HG03066 (cell line): ENCODE data around the gene HDAC4.

ENCODE experiments used
- ATAC-seq: cut with Tn5 transposase; IDR thresholded peaks from one replicate; pipeline ENCODE4 v1.9.1; 2021; ENCODE audit warnings: low read depth; ENCODE audit not compliant: unreplicated experiment

The HDAC4 gene

DNA sequence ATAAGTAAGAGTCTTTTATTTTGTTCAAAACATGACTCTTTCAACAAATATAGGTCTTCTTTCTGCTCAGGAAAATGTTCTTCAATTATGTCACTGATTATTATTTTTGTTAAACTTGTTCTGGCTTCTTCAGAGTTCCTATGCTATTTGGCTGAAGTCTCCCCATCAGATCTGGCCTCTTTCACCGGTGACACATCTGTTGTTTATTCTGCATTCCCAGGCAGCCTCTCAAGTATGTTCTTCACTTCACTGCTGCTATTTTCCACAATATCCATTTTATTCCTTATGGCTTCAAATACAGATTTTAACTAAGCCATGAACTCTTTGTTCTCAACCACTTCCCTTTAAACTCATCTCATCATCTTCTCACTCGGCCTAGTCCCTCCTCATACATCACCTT is 45.7 kb downstream of the HDAC4 start:
- ATAC-seq, result no peak

DNA sequence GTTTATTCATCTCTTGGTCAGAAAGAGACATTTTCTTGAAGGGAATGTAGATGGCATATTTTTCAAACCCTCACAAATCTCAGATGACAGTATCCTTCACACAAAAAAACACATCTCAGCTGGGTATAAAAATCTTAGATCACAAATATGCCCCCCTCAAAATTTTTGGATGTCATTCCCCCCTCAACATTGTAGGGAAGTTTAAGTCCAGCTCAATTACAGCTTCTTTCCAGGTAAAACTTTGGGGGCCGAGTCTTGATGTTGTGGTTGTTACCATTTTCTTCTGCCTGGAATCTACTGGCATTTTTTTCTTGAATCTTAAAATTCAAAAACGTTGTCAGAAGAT is 46.1 kb downstream of the HDAC4 start:
- no peak for ATAC-seq

DNA sequence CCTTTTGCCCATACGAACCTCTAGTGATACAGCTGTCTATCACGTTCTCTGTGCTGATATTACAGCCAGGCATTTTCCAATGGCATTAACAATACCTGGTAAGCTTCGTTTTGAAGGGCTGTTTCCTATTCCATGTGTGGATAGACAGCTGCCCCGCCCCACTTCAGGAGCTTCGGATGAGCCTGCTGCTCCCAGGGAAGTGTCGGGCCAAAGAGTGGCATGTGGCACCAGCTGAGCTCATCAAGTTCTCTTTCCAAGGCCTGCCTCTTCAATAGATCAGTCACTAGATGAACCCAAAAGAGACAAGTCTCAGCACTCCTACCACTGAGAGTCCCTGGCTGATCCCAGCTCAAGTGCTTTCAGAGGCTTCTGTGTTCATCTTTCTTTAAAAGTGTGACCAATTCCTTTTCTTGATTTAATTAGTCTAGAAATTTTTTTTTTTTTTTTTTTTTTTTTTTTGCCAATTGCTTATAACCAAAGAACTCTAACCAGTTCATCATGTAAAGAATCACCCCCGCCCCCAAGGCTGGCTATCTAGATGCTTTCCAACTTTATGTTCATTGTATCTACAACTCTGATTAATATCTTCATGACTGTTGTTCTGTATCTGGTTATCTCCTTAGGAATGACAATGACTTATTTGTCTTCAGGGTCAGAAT is 46.6 kb downstream of the HDAC4 start:
- ATAC-seq, result no peak

DNA sequence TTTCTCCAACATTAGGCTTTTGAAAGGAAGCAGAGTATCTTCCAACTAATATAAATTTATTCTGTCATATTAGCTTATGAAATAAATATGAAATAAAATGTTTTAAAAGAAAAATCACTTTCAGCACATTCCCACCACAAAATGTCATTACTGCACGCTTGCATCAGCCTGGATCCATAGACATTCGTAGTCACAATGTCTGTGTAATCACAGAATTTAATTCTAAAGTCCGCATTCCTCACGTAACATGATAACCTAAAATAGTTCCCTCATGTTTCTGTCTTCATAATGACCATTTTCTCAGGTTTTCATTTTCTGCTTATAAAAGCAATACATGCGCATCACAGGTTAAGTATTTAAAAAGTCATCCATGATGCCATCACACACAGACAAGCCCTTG is 47.1 kb downstream of the HDAC4 start:
- ATAC-seq, result no peak

- ATAC-seq, result no peak
These were observed 49.1 kb downstream of the HDAC4 start for GRCh38 chr2:239351687-239352086.

DNA sequence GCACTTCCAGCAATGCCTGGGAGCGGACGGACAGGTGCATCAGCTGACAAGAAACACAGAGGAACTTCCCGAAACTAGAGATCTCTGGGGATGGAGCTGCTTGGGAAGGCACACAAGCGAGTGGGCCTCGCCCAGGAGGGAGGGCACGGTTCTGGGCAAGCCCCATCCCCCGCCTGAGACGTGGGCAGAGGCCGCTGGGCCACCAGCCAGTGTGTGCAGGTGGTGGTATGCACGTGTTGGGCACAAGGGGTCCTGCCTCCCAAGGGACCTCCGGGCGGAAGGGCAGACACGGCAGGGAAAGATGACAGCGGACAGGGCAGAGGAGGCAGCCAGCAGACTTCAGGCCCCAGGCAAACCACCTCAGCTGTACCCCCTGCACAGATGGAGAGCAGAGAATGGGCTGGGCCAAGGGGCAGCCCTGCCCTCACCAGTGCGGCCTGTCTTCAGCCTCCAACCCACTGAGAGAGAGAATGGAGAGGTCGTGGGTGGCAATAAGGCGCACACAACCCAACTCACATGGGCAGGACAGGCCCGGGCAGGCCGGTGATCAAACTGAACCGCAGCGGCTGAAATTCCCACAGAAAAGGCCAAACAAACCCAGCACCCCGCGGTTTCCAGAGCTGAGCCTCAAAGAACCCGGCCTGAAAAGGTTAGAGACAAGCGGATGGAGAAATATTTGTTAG is 51.2 kb downstream of the HDAC4 start:
- no peak for ATAC-seq

GRCh38 chr2:239348563-239349452 is 52.0 kb downstream of the HDAC4 start:
- no peak for ATAC-seq

GRCh38 chr2:239346676-239347075 is 54.1 kb downstream of the HDAC4 start:
- no peak for ATAC-seq

DNA sequence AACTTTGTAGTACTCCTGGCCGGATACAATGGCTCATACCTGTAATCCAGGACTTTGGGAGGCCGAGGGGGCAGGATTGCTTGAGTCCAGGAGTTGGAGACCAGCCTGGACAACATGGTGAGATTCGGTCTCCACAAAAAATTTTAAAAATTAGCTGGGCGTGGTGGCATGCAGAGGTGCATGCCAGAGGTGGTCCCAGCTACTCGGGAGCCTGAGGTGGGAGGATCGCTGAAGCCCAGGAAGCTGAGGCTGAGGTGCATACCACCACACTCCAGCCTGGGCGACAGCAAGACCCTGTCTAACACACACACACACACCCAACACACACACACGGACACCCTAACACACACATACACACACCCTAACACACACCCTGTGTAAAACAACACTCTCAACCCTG is 55.6 kb downstream of the HDAC4 start:
- no peak for ATAC-seq

DNA sequence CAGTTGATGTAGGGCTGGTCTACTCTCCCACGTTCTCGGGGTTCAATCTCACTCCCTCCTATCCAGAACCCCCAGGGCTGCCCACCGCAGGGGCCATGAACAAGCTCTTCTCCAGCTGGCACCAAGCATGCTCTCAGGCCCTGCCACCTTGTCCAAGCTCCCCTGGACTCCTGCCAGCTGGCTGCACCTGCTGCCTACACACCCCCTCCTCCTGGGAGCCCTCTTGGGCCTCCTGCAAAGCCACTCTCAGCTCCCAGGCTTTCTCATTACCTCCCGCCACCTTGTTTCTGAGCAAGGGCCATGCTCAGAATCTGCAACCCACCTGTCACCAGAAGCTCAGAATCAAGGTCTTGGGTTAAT is 56.0 kb downstream of the HDAC4 start:
- ATAC-seq, result no peak

DNA sequence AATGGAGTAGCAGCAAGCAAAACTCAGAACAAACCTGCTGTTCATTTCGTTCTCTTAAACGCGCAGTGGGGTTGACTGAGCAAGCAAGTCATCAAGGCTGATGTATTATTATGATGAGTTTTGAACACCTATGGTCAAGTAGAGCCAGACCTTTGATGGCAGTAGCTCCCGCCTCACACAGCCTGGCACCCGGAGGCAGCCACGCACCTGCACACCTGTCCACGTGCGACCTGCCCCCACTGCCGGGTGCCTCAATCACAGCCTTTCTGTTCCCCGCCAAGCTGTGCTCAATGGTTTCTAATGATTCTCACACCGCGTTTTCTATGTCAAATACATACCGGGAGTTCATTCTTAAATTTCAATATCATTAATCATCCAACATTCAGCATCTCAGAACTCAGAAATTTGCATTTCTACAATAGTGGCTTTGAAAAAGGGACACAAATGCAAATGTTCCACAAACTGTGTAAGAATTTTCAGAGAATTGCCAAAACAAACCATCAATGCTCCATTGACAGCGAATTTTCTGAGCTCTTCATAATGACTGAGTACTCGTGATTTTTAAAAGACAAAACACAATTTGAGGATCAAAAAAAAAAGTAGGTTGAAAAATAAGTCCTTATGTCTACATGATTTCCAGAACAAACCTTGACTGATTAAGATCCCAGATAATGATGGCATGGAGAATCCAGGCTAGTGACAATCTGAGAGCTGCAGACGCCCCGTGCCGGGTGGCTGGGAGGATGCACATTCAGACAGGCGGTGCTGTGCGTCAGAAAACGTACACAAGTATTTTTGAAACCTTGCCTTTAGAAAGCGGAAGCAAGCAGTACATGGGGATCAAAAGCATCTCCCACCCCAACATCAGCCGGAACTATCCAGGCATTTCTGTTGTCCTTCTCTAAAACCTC is 56.6 kb downstream of the HDAC4 start:
- no peak for ATAC-seq

DNA sequence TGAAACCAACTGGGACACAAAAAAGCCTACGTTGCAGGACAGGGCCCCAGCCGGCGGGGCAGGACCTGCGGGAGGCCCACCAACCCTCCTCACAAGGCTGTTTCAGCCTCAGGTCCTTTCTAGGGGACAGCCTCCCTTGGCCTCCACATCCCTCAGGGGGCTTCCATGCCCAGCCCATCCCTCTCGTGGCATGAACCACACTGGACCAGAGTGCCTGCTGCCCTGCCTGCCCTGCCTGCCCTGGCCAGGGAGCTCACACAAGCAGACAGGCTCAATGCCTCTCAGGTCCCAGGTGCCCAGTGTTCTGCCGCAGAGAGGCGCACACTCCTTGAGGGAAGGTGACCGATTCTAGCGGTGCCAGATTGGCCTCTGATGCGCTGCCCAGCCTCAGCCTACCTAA is 57.4 kb downstream of the HDAC4 start:
- ATAC-seq, result no peak

DNA sequence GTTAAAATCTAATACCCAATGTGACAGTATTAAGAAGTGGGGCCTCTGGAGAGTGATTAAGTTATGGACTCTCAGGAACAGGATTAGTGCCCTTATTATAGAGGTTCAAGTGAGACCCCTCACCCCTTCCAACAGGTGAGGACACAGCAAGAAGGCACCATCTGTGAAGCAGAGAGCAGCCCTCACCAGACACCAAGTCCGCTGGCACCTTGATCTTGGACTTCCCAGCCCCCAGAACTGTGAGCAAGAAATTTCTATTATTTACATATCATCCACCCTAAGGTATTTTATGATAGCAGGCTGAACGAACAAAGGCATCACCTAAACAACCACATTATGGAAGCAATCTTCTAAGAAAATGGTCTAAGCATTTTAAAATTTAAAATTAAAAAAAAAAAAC is 59.0 kb downstream of the HDAC4 start:
- ATAC-seq, result no peak

DNA sequence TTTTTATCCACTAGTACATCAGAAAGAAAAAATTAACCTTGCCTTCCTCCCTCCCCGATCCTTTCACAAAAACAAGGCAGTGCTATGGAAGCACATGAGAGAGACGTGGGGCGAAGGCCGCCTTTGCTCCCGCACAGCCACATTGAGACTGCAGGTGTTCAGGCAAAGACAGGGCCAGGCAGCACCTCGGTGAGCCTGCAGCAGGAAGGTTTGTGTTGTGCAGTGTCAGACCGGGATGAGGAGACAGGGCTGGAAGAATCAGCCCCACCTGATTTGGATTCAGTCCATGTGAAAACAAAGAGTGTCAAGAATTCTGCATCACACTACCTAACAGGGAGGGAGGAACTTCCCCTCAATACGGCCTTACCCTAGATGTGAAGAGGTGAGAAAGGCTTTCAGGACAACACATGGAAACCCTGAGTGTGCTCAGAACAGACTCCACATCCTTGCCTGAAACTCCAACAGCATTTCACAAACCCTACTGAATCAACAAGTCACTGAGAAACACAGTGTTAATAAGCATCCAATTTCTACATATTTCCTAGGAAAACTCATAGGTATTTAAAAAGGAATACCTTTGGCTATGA is 59.6 kb downstream of the HDAC4 start:
- ATAC-seq, result no peak

DNA sequence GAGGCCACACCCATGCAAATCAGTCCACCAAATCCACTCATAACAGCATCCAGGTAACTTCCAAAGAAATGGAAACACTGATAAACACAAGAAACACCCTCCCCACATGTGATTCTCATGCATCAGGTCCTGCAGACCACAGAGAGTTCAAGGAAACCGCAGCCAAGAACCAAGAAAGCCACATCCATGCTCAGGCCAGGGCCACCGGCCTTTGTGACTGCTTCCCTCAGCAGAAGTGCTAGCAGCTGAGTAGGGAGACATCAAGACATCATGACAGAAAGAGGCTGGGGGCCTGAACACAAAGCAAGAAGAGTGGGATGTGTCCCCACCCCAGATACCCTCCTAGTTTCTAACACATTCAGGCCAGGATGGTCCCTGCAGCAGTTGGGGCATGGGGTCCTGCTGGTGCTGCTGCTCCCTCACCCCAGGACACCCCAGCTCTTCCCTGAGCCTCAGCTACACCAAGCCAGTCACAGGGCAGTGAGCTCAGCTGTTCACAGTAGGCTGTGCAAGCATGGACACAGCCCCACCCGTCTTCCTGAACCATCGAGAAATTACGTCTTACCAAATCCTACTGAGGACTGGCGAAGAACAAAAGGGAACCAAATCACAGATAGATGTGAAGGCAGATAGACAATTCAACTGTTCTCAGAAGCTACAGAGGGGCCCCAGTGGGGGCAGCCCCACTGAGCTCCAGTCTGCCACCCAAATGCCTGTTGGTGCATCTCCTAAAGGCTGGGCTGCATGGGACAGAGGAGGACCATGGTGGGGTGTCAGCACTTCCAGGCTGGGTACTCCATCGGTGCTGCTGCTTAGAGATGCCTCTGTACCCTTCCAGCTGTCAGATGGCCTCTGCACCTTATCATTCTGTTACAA is 60.9 kb downstream of the HDAC4 start:
- ATAC-seq, result no peak

GRCh38 chr2:239339241-239339640 is 61.6 kb downstream of the HDAC4 start:
- ATAC-seq, result no peak

- ATAC-seq, result no peak
These were observed 62.8 kb downstream of the HDAC4 start for GRCh38 chr2:239337877-239338484.

- no peak for ATAC-seq
These were observed 63.5 kb downstream of the HDAC4 start for GRCh38 chr2:239337122-239337876.
